22Rv1 (cell line): ENCODE results near the gene SPTAN1.
A peak's percentile ranks its signal among the peaks of the same experiment; 100 is the strongest.
"Not testable (repeated sequence)": the region's sequence is repeated elsewhere in the genome, so short reads cannot be mapped to it uniquely, and the experiment has no call there.

Experiments
- H3K27ac ChIP-seq: fragments of 450-650 bp; 2 replicates; pipeline ENCODE4 v1.5.1; 2017
- ZFX ChIP-seq: fragments of 450-650 bp; IDR thresholded peaks from 2 replicates; pipeline ENCODE4 v1.6.1; 2017; ENCODE audit warnings: antibody characterized with exemption, borderline replicate concordance
- TF ChIP-seq, protein P1 (sequence below): fragments of 450-650 bp; IDR thresholded peaks from 2 replicates; pipeline ENCODE4 v1.5.1; 2017; ENCODE audit warnings: mild to moderate bottlenecking

SPTAN1 gene

DNA sequence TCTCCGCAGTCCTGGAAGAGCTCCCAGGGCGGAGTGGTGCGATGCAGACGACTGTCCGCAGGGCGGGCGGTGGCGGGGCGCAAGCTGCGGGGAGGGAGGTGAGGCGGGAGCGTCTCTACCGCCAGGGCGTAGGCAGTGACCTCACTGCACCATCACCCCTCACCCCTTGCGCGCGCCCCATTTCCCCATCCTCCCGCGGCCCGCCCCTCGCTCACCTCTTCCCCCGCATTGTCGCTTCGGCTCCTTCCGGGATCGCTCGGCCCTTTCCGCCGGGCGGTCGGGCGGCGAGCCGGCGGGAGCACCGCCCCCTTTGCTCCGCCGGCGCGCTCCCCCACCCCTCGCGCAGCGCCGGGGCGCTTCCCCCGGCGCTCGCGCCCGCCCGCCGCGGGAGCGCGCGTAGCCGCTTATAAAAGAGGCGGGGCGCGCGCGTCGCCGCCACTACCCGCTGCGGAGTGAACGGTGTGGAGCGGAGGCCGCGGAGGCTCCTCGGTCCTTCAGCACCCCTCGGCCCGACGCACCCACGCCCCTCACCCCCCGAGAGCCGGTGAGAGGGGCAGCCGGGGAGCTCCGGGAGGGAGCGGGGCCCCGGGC lies at the start of gene SPTAN1:
Gene SPTAN1, plus strand, starts transcription at position 435 of the 591 bp plus-strand sequence. CDS start 14,154 bp downstream, outside the sequence.
- no peak for TF ChIP-seq ZFX
- TF ChIP-seq, protein P1, sequence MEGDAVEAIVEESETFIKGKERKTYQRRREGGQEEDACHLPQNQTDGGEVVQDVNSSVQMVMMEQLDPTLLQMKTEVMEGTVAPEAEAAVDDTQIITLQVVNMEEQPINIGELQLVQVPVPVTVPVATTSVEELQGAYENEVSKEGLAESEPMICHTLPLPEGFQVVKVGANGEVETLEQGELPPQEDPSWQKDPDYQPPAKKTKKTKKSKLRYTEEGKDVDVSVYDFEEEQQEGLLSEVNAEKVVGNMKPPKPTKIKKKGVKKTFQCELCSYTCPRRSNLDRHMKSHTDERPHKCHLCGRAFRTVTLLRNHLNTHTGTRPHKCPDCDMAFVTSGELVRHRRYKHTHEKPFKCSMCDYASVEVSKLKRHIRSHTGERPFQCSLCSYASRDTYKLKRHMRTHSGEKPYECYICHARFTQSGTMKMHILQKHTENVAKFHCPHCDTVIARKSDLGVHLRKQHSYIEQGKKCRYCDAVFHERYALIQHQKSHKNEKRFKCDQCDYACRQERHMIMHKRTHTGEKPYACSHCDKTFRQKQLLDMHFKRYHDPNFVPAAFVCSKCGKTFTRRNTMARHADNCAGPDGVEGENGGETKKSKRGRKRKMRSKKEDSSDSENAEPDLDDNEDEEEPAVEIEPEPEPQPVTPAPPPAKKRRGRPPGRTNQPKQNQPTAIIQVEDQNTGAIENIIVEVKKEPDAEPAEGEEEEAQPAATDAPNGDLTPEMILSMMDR: no peak
- H3K27ac ChIP-seq: peak within 1 kb of the TSS; percentile 71

DNA sequence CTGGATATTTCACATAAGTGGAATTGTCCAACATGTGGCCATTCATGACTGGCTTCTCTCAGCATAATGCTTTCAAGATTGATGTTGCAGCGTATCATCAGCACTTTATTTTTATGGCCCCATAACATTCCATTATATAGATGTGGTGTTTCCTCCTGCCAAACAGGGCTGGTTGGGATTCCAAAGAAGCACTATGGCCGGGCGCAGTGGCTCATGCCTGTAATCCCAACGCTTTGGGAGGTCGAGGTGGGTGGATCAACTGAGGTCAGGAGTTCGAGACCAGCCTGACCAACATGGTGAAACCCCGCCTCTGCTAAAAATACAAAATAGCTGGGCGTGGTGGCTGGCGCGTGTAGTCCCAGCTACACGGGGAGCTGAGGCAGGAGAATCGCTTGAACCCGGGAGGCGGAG lies 49.0 kb upstream of the SPTAN1 start:
- peak overlapping the region; percentile 68 for H3K27ac ChIP-seq

DNA sequence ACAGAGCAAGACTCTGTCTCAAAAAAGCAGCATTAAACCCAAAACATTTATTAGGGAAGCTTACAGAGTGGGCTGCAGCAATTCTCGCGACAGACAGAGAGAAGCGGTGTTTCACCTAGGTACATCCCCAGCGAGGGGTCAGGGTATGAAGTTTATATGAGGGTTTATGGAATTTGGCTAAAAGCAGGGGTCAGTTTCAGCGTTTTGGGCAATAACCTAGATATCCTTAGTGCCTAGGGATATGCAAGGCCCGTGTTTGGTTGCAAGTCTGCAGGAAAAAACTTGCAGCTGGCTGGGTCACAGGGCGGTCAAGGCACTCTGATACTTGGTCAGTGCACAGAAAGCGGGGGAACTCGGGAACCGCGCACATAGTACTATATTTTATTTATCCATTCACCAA lies 48.5 kb upstream of the SPTAN1 start:
- peak overlapping the region; percentile 68 for H3K27ac ChIP-seq
- TF ChIP-seq, protein P1: no peak
- no peak for TF ChIP-seq ZFX

DNA sequence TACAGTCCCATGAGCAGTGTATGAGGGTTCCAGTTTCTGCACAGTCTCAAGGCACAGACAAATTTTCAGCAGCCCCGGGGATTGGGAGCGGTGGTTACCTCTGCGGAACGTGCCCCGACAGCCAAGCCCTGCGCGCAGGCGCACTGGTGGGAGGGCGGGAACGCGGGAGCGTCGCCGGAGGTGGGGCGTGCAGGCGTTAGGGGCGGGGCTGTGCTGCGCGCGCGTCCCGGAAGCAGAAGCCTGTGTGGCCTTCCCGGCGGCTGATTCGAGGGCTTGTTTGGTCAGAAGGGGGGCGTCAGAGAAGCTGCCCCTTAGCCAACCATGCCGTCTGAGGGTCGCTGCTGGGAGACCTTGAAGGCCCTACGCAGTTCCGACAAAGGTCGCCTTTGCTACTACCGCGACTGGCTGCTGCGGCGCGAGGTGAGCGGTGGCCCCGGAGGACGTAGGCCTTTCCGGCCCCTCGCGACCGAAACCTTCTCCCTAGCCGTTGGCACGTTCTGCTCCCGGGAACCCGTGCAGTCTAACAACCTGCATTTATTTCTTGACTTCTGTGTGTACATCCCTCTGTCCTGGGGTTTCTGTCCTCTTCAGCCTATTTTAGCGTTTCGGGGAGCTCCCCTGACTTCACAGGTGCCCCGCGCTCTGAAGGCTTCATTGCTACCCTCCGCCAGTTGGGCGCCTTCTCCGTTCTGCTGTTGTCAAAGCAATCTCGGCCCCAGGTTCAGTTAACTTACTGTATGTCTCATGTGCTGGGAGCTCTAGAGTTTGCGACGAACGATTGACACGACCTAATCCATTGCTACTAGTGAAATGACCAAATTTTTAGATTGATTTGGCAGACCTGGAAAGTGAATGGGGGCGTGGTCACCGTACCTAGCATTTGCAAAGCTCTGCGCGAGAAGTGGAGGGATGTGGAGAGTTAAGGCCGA lies 47.6 kb upstream of the SPTAN1 start, which contains the start of gene GLE1:
Gene GLE1, plus strand, starts transcription at position 235 of the 929 bp plus-strand sequence. Its CDS starts 87 bp downstream, at position 322.
- peak within 1 kb of the TSS; percentile 68 for H3K27ac ChIP-seq
- TF ChIP-seq, protein P1: no peak
- TF ChIP-seq ZFX: no peak

DNA sequence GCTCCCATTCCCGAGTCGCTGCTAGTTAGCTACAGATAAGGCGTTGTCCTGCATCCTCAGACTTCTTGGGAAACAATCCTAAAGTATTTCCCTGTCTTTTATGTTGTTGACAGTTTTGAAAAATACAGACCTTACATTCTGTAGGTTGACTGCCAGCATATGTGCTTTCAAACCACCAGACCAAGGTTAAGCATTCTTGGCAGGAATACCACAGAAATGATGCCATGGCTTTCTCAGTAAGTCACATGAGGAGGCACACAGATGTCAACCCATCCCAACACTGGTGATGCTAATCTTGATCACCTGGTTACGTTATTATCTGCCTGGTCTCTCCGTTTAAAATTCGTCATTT lies 47.0 kb upstream of the SPTAN1 start:
- peak overlapping the region; percentile 68 for H3K27ac ChIP-seq
- TF ChIP-seq ZFX: no peak
- TF ChIP-seq, protein P1: no peak

DNA sequence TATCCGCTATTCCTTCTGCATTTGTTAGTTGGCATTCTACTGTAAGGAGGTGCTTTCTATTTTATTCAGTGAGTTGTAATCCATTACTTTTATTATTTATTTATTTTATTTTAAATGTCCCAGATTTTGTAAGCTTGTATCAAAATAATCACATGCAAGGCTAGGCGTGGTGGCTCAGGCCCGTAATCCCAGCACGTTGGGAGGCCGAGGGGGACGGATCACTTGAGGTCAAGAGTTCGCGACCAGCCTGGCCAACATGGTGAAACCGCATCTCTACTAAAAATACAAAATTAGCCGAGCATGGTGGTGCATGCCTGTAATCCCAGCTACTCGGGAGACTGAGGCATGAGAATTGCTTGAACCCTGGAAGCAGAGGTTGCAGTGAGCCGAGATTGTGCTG lies 46.5 kb upstream of the SPTAN1 start:
- H3K27ac ChIP-seq: not testable (repeated sequence)

DNA sequence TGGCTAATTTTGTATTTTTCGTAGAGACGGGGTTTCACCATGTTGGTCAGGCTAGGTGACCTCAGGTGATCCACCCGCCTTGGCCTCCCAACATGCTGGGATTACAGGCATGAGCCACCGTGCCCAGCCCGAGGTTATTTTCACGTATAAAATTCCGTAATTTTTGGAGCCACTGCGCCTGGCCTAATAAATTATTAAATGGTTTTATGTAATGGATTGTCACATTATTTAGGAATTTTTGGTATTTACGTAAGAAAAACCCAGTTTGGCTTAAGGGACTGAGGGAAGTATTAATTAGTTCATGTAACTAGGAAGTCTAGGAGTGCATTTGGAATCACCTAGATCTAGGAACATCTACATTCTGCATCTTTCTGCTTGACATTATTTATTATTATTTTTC lies 39.6 kb upstream of the SPTAN1 start:
- H3K27ac ChIP-seq: no peak overlapping the region
- TF ChIP-seq, protein P1: no peak
- no peak for TF ChIP-seq ZFX

DNA sequence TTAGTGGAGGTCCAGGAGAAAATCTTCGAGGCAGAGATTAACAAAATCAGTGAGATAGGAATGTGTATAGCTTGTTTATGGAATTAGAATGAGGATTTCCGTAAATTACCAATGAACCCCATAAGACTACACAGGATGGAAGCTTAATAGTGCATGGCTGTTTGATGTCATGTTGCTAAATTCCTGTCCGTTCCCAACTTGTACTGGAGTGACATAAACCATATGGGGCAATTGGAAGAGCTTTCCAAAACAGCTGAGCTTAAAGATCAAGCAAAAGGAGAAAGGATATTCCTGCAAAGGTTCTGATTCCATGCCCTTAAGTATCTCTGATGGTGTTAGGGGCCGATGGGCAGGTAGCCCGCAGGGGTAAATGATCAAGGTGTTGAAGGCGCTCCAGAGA lies 30.4 kb upstream of the SPTAN1 start:
- H3K27ac ChIP-seq: no peak overlapping the region
- TF ChIP-seq, protein P1: no peak
- TF ChIP-seq ZFX: no peak
